Gastrocnemius medialis (tissue), 4 donors: ENCODE results near the gene CHCHD6. TPM values are rescaled to one million over a fixed set of nuclear protein-coding genes. Genes with fewer than 3 reads are reported as not detected.

Experiments used
- ATAC-seq, 2 donors: fragments of 150-250 bp; one replicate each; pipeline ENCODE4 v1.9.1; 2016
- DNase-seq, 2 donors: peaks; one replicate each; pipeline ENCODE4 v3.0.0-alpha.2; 2019
- H3K27ac ChIP-seq, 4 donors: fragments of 200-600 bp; sonication (generic); 1 replicate in 1 of 4; 2 replicates in 3 of 4; pipeline ENCODE4 v1.5.1; 2016 to 2018; ENCODE audit warnings: mild to moderate bottlenecking in 2 of 4, moderate library complexity in 1 of 4
- H3K27me3 ChIP-seq, 3 donors: fragments of 200-600 bp; sonication (generic) in 2 of 3; 1 replicate in 1 of 3; 2 replicates in 2 of 3; pipeline versions ENCODE4 v1.5.1 to v1.6.0; 2016 to 2019; ENCODE audit warnings: mild to moderate bottlenecking in 1 of 3, moderate library complexity in 1 of 3
- H3K36me3 ChIP-seq, 2 donors: fragments of 200-600 bp; sonication (generic) in 1 of 2; one replicate each; pipeline ENCODE4 v1.5.1; 2017 to 2018
- H3K4me1 ChIP-seq, 2 donors: fragments of 200-600 bp; sonication (generic) in 1 of 2; one replicate each; pipeline ENCODE4 v1.5.1; 2016 to 2017; ENCODE audit warnings: mild to moderate bottlenecking in 2 of 2
- H3K4me3 ChIP-seq, 4 donors: fragments of 200-600 bp; sonication (generic) in 3 of 4; 1 replicate in 1 of 4; 2 replicates in 3 of 4; pipeline ENCODE4 v1.5.1; 2016 to 2019; ENCODE audit warnings: mild to moderate bottlenecking in 2 of 4
- H3K9me3 ChIP-seq, 3 donors: fragments of 200-600 bp; sonication (generic) in 2 of 3; 1 replicate in 1 of 3; 2 replicates in 2 of 3; pipeline ENCODE4 v1.5.1; 2016 to 2019
- POLR2A ChIP-seq, 2 donors: fragments of 450-650 bp; IDR thresholded peaks; one replicate each; pipeline ENCODE4 v1.6.1; 2017; ENCODE audit warnings: antibody characterized with exemption in 2 of 2, mild to moderate bottlenecking in 2 of 2, moderate library complexity in 2 of 2
- in situ Hi-C, 4 donors: fragments of 200-750 bp; cut with MboI; loops; one replicate each; pipeline versions ENCODE4 v1.15.0 to v1.8.0; 2017; ENCODE audit warnings: low sequenced_read_pairs in 4 of 4
- intact Hi-C: fragments of 100-400 bp; cut with DNase I; formaldehyde crosslinking; loops from one replicate; pipeline ENCODE4 v1.15.1; 2023; ENCODE audit warnings: low total_unique reads
- total RNA-seq, 4 donors: library from RNA; depleted of rRNA; stranded (reverse); fragments of >200 nt; gene quantifications; one replicate each; pipeline versions ENCODE4 v1.1.0 to v1.2.3, GENCODE V29; 2016
- TF ChIP-seq, protein P1 (sequence below), 5 experiments: fragments of 450-650 bp in 3 of 5; fragments of 200-600 bp in 2 of 5; sonication (generic) in 2 of 5; IDR thresholded peaks in 4 of 5; conservative IDR thresholded peaks in 1 of 5; 1 replicate in 4 of 5; 2 replicates in 1 of 5; pipeline ENCODE4 v1.5.1; 2016 to 2019; ENCODE audit warnings: antibody characterized with exemption in 5 of 5, mild to moderate bottlenecking in 3 of 5, moderate library complexity in 3 of 5

CHCHD6 gene
- total RNA-seq, 4 donors from 2014 or later, result 2.7 to 4.2 (median 3.4) TPM

- Histone ChIP-seq H3K36me3 (no peaks in the 10 kb centered on the region), H3K9me3 (no peaks in the 10 kb centered on the region), H3K4me3 (no peak overlapping the region), H3K27ac (no peak overlapping the region), H3K4me1 (no peaks in the 10 kb centered on the region), H3K27me3 (no peaks in the 10 kb centered on the region)
- in situ Hi-C loops, result no loop called here
- ATAC-seq, result no peak
- TF ChIP-seq, protein P1, sequence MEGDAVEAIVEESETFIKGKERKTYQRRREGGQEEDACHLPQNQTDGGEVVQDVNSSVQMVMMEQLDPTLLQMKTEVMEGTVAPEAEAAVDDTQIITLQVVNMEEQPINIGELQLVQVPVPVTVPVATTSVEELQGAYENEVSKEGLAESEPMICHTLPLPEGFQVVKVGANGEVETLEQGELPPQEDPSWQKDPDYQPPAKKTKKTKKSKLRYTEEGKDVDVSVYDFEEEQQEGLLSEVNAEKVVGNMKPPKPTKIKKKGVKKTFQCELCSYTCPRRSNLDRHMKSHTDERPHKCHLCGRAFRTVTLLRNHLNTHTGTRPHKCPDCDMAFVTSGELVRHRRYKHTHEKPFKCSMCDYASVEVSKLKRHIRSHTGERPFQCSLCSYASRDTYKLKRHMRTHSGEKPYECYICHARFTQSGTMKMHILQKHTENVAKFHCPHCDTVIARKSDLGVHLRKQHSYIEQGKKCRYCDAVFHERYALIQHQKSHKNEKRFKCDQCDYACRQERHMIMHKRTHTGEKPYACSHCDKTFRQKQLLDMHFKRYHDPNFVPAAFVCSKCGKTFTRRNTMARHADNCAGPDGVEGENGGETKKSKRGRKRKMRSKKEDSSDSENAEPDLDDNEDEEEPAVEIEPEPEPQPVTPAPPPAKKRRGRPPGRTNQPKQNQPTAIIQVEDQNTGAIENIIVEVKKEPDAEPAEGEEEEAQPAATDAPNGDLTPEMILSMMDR (IDR thresholded peaks at IDR 0.05 in 4 of 5, conservative IDR thresholded peaks at IDR 0.05 in 1 of 5), result no peak
- TF ChIP-seq POLR2A (IDR thresholded peaks at IDR 0.05), result no peak
- DNase-seq, result no peak
- intact Hi-C loops, result no loop called here
Measured at GRCh38 chr3:126714921-126715320, 10.9 kb downstream of the CHCHD6 start.

GRCh38 chr3:126715432-126715831, 11.4 kb downstream of the CHCHD6 start:
- TF ChIP-seq, protein P1 (IDR thresholded peaks at IDR 0.05 in 4 of 5, conservative IDR thresholded peaks at IDR 0.05 in 1 of 5), result no peak
- no peak for TF ChIP-seq POLR2A (IDR thresholded peaks at IDR 0.05)
- Histone ChIP-seq H3K4me1 (no peaks in the 10 kb centered on the region), H3K4me3 (no peak overlapping the region), H3K9me3 (no peaks in the 10 kb centered on the region), H3K27ac (no peak overlapping the region), H3K27me3 (no peaks in the 10 kb centered on the region), H3K36me3 (no peaks in the 10 kb centered on the region)
- in situ Hi-C loops, result no loop called here
- no peak for ATAC-seq
- no peak for DNase-seq
- intact Hi-C loops, result no loop called here

DNA sequence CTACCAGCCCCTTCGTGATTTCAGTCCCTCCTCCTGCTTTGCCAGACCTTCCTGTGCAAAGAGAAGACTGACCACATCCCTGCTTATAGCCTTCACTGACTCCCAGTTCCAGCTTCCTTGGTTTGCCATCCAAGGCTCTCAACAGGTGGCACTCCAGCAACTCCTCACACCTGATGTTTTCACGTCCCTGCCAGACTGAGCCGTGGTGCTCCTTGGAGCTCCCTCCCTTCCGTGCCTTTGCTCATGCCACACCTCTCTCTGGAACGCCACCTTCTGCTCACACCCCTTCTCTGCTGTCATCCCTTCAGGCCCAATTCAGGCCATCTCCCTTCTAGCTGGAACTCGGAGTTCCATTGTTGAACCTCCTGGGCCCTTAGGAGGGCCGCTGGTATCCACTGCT, 12.0 kb downstream of the CHCHD6 start:
- Histone ChIP-seq H3K36me3 (no peaks in the 10 kb centered on the region), H3K4me1 (no peaks in the 10 kb centered on the region), H3K9me3 (no peaks in the 10 kb centered on the region), H3K4me3 (no peak overlapping the region), H3K27ac (no peak overlapping the region), H3K27me3 (no peaks in the 10 kb centered on the region)
- DNase-seq, result no peak
- intact Hi-C loops, result no loop called here
- TF ChIP-seq, protein P1 (IDR thresholded peaks at IDR 0.05 in 4 of 5, conservative IDR thresholded peaks at IDR 0.05 in 1 of 5), result no peak
- in situ Hi-C loops, result no loop called here
- no peak for ATAC-seq

GRCh38 chr3:126718561-126719445, 14.8 kb downstream of the CHCHD6 start:
- intact Hi-C loops, result no loop called here
- no peak for TF ChIP-seq POLR2A (IDR thresholded peaks at IDR 0.05)
- TF ChIP-seq, protein P1 (IDR thresholded peaks at IDR 0.05 in 4 of 5, conservative IDR thresholded peaks at IDR 0.05 in 1 of 5), result no peak
- in situ Hi-C loops, result no loop called here
- no peak overlapping the region for H3K27ac ChIP-seq
- no peaks in the 10 kb centered on the region for H3K27me3 ChIP-seq
- ATAC-seq (no peak), DNase-seq (no peak)
- no peak overlapping the region for H3K4me3 ChIP-seq
- H3K36me3 ChIP-seq, result no peaks in the 10 kb centered on the region
- H3K4me1 ChIP-seq, result no peaks in the 10 kb centered on the region
- no peaks in the 10 kb centered on the region for H3K9me3 ChIP-seq
